SIG-M5 treated with dmso at 0.1 percent for 504 hours (cell line): ENCODE results near the gene GIT2.
"Not testable (repeated sequence)": the region's sequence is repeated elsewhere in the genome, so short reads cannot be mapped to it uniquely, and the experiment has no call there.

Experiments used
- DNase-seq: peaks from one replicate; lab custom pipeline; 2025; ENCODE audit not compliant: unreplicated experiment; lab: John Stamatoyannopoulos, UW

GIT2 gene

GRCh38 chr12:109947521-109947920 lies 48.6 kb downstream of the GIT2 start:
- DNase-seq, result peak; percentile 53

- DNase-seq, result no peak
Measured at GRCh38 chr12:109946913-109947312, 49.3 kb downstream of the GIT2 start.

DNA sequence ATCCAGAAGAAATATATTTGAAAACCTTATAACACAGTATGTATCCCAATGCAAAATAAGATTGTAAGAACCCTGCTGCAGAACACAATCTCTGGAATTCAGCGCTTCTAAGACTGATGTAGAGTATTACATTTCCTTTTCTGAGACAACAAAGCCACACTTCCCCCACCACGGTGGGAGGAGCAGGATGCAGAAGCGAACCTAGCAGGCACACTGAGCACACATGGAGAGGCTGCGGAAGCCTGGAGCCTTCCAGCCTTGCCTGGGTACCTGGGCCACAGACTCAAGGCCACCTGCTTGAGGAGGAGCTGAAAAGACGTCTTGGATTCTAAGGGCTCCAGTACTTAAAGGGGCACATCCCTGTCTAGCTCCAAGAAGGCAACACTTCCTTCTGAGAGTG lies 49.7 kb downstream of the GIT2 start:
- DNase-seq, result no peak

DNA sequence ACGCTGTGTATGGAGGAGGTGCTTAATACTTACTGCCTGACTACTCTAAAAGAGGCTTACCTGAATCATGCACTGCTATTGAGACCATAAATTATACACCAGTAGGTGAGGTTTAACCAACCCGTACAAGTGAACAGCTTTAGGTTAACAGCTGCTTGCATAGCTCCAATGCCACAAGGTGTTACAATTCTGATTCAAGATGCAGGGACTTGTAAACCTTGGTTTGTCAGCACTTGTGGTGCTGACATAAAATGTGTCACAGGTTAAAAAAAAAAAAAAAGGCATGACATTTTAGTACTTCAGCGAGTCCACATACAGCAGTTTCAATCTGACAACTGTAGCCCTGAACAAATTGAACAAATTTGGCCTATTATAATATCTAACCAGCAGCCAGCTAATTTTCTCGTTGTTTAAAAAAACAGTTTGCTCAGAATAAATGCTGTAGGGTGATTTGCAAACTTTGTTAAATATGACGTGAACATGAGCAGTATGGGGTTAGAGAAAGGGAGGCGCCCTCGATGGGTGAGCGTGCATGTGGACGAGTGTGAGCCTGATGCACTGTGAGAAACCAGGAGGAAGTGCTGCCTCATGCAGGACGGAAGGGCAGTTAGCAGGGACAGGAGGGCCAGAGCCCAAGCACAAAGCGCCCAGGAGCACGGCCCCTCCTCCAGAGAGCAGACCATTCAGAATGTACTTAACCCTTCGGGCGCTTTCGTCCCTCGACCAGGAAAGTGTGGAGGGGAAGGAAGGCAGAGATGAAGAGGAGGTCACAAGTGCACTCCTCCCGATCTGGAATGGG lies 51.4 kb downstream of the GIT2 start:
- DNase-seq, result no peak

DNA sequence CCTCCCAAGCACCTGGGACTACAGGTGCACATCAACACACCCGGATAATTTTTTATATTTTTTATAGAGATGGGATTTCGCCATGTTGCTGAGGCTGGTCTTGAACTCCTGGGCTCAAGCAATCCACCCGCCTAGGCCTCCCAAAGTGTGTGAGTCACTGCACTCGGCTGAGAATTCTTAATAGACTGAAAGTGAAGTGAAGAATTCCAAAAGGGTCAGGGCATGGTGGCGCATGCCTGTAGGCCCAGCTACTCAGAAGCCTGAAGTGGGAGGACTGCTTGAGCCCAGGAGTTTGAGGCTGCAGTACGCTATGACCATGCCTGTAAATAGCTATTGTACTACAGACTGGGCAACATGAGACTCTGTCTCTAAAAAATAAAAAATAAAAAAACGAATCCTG lies 52.4 kb downstream of the GIT2 start:
- DNase-seq, result no peak

- DNase-seq, result no peak
Measured at GRCh38 chr12:109940339-109940923, 55.7 kb downstream of the GIT2 start.

DNA sequence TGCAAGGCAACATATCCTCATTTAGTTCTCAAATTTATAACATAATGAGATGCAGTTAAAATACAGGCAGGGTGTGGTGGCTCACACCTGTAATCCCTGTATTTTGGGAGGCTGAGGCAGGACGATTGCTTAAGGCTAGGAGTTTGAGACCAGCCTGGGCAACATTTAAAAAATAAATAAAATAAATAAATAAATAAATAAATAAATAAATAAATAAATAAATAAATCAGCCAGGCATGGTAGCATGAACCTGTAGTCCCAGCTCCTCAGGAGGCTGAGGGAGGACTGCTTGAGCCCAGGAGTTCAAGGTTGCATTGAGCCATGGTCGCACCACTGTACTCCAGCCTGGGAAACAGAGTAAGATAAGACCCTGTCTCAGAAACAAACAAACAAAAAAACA lies 56.7 kb downstream of the GIT2 start:
- no peak for DNase-seq

GRCh38 chr12:109938947-109939346 lies 57.2 kb downstream of the GIT2 start:
- DNase-seq, result no peak

GRCh38 chr12:109937371-109937770 lies 58.8 kb downstream of the GIT2 start:
- no peak for DNase-seq

- DNase-seq, result no peak
Measured at GRCh38 chr12:109934026-109934425, 62.1 kb downstream of the GIT2 start.

- no peak for DNase-seq
Measured at GRCh38 chr12:109932878-109933503, 63.2 kb downstream of the GIT2 start.

DNA sequence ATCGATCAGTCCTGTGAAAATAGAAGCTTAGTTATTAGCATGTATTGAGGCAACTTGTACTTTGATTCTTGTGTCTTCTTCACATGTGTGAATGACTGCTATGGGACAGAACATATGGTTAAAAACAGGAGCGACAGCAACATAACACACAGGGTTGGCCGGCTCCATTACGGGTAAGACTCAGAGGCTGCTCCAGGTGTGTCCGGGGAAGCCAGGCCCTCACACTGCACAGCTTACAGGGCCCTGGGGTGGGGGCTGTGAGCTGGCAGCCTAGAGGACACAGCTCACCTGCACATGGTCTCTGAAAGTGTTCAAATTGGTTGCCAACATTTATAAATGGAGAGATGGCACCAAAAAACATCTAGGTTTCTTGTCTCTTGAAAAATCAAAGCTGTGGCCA lies 65.0 kb downstream of the GIT2 start:
- no peak for DNase-seq

GRCh38 chr12:109930028-109930800 lies 66.0 kb downstream of the GIT2 start:
- no peak for DNase-seq

- DNase-seq, result not testable (repeated sequence)
Measured at GRCh38 chr12:109929326-109929725, 66.8 kb downstream of the GIT2 start.

DNA sequence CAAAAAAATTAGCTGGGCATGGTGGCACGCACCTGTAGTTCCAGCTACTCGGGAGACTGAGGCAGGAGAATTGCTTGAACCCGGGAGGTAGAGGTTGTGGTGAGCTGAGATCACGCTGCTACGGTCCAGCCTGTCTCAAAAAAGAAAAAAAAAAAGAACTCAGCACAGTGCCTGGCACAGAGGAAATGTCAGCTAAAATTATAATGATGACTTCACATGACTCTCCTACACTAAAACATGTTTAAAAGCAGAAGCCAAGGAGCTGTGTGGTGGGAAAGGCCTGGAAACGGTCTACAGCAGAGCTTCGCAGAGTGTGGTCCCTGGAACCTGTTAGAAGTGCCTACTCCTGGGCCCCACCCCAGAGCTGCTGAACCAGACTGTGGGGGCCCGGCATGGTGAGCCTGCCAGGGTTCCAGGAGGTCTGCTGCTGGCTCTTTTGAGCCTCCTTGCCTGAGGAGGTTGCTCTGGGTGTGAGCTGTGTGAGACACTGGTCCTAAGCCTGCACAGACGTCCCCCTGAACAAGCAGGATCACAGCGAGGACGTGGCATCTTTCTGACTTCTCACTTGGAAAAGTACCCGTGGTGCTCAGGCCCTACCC lies 68.0 kb downstream of the GIT2 start:
- no peak for DNase-seq

GRCh38 chr12:109927622-109928021 lies 68.5 kb downstream of the GIT2 start:
- DNase-seq, result peak; percentile 47

- no peak for DNase-seq
Measured at GRCh38 chr12:109926488-109927210, 69.5 kb downstream of the GIT2 start.

DNA sequence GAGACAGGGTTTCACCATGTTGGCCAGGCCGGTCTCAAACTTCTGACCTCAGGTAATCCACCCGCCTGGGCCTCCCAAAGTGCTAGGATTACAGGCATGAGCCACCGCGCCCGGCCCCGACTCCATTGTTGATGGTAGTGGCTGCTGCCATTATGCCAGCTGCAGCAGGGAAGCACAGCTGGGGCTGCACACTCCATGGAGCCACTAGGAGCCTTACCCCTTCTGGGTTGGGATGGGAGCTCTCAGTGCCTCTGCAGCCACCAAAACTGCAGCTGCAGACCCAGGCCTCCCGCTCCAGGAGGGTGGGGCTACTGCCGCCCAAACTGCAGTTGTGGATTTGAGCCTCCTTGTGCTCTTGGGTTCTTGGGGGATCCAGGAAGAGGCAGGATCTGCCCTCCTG lies 70.2 kb downstream of the GIT2 start:
- no peak for DNase-seq

DNA sequence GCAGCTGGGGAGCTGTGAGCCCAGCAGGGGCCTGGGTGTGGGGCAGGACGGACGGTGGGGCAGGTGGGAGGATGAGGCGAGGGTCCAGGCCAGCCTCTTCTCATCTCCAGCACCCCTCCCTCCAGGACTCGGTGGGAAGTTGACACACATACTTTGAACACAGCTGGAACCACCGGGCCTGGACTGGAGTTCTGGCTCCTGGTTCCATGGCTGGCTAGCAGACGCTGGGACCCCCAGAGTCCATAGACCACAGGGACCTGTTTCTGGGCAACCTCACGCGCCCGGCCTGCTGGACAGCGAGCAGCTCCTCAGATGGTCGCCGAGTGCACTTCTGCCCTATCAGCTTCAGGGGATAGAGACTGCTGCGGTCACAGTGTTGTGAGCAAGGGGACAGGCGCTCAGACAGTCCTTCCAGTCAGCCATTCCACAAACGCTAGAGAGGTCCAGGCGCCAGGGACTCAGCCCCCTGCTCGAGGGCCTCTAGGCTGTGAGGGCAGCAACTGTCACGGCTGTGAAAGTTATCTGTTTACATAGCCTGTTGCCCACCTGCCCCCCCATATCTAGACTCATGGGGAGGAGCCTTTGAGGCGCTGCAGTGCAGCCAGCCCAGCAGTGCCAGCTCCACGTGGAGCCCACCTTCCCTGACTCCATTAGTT lies 70.9 kb downstream of the GIT2 start:
- DNase-seq, result no peak
